HG02840 (cell line): ENCODE results near the gene SESN3.
"Not testable (repeated sequence)": the region's sequence is repeated elsewhere in the genome, so short reads cannot be mapped to it uniquely, and the experiment has no call there.

Source experiments
- ATAC-seq: cut with Tn5 transposase; IDR thresholded peaks from one replicate; pipeline ENCODE4 v1.9.1; 2021; ENCODE audit warnings: mild to moderate bottlenecking, moderate library complexity, moderate number of reproducible peaks; ENCODE audit not compliant: unreplicated experiment, low FRiP score

Gene SESN3

GRCh38 chr11:95252586-95252985, 21.6 kb upstream of the SESN3 start:
- ATAC-seq: no peak

GRCh38 chr11:95251896-95252295, 20.9 kb upstream of the SESN3 start:
- ATAC-seq: not testable (repeated sequence)

DNA sequence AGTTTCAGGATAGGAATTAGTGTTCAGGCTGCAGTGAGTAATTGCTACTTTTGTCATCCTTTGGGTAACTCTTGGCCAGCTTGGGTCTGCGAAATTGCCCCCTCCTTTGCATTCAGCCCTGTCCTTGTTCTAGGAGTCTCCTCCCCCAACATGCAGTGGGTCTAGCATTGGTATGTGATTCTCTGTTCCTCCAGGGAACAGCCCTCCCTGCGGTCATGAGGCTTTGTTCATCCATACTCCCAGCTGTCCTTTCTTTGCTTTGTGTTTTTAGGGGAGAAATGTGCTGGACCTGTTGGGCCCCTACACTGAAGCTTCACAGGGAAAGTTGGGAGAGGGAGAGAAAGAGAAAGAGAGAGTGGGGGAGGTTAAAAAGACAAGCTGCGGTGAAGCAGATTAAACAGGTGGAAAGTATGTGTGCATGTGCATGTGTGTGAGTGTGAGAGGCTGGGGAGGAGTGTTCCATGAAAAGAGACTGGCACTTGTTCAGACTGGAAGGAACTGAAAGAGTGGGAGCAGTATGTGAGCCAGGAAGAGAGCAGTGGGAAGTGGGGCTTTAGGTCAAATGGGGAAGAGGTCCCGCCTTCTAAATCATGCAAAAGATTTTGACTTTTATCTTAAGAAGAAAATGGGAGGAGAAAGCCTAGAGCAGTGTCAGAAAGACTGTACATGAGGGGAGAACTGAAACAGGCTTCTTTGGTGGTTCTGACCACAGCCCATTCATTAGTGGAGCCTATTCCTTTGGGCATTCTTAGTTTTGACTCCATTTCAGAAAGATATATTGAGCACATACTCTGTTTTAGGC, 17.9 kb upstream of the SESN3 start:
- peak; percentile 84 for ATAC-seq

GRCh38 chr11:95247883-95248282, 16.9 kb upstream of the SESN3 start:
- no peak for ATAC-seq

DNA sequence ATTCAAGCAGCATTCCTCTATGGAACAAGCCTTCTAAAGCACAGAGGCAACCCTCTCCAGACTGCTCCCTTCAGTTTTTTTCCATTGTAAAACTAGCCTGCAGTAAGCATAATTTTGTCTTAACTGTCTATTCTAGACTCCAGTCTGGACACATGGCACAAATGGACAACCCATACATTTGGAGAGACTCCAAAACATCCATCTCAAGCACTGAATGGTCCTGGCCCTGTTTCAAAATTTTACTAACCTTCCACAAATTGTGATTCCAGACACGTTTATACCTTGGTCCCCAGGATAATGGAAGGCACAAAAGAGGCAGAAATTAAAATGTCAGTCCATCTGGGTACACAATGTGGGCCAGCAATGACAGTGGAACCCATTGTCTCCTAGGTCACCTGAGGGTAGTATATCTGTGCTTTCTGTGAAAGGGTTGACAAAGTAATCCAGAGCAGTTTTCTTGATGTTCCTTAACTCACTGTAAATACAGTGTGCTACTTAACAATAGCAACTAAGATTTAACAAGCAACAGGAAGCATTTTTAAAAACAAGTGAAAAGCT, 16.2 kb upstream of the SESN3 start:
- ATAC-seq: no peak

GRCh38 chr11:95245581-95245980, 14.6 kb upstream of the SESN3 start:
- ATAC-seq: no peak

DNA sequence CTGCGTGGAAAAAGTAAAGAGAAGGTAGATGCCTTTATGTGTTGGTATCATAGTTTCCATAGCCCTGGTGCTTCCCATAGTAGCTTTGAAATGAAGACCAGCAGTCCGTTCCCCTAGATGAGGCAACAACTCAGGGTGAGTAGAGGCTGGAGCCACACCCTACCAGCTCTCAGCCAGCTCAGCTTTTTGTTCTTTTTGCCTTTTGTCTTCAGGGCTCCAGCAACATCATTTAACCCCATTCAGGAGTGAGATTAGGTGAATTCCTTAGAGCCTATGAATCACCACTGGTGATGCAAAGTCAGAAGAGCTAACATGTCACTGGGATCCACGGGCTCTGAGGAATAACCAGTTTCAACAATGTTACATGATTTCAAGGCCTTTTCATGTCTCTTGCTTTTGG, 14.0 kb upstream of the SESN3 start:
- ATAC-seq: no peak

DNA sequence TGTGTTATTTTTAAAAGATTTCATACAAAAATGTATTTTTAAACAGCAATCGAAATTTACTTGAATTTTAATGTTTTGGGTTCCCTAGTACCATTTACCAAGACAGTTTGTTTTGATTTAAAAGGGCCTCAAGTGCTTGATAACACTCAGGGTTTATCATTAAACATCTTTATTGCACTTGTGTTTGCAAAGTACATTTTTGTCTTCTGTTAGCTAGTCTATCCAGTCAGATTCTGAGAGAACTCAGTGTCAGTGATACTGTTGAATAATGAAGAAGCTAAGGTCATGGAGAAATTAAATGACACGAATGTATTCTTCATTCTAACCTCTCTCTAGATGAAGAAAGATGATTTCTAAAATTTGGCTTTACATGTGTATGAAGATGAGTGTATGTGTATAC, 12.7 kb upstream of the SESN3 start:
- ATAC-seq: no peak

- ATAC-seq: no peak
Observed at GRCh38 chr11:95242845-95243605, 12.0 kb upstream of the SESN3 start.

GRCh38 chr11:95242091-95242844, 11.3 kb upstream of the SESN3 start:
- peak; percentile 62 for ATAC-seq

DNA sequence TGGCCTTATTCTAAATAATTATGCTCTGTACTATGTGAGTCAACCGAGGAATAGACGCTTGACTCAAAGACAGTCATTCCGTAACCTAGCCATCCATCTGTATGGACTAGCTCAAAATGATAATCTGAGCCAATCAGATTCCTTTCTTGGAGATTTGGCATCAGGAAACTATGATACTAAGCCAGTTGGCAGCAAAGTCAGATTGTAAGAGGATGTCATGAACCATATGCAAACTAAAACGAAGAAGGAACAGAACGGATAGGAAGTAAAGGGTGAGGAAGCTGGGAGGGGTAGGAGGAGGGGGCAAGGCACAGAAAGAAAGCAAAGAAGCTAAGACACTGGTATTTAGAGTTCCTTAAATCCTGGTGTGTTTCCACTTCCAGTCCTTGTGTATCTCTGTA, 10.7 kb upstream of the SESN3 start:
- peak; percentile 75 for ATAC-seq

- ATAC-seq: no peak
Observed at GRCh38 chr11:95239871-95240649, 9.1 kb upstream of the SESN3 start.

DNA sequence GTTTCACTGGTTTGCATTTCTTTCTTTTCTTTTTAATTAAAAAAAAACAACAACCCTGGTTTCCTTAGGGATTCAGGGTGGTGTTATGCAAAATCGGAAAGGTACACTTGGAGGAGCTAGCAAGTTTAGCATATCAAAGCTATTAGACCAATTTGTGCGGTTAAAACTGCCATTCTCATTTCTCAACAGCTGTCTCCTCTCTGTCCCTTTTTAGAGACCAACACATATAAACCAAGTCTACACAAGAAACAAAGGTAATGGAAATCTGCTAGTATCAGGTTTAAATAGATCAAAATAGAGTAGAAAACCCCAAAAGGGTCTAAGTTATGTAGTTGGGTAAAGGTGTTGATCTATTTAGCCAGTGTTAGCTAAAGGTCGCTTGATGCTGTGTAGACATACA, 1.7 kb upstream of the SESN3 start:
- ATAC-seq: no peak

- ATAC-seq: peak; percentile 17
Observed at GRCh38 chr11:95231881-95232605, 1.0 kb upstream of the SESN3 start.

GRCh38 chr11:95230810-95231126, 234 bp downstream of the SESN3 start:
- ATAC-seq: peak; percentile 13

DNA sequence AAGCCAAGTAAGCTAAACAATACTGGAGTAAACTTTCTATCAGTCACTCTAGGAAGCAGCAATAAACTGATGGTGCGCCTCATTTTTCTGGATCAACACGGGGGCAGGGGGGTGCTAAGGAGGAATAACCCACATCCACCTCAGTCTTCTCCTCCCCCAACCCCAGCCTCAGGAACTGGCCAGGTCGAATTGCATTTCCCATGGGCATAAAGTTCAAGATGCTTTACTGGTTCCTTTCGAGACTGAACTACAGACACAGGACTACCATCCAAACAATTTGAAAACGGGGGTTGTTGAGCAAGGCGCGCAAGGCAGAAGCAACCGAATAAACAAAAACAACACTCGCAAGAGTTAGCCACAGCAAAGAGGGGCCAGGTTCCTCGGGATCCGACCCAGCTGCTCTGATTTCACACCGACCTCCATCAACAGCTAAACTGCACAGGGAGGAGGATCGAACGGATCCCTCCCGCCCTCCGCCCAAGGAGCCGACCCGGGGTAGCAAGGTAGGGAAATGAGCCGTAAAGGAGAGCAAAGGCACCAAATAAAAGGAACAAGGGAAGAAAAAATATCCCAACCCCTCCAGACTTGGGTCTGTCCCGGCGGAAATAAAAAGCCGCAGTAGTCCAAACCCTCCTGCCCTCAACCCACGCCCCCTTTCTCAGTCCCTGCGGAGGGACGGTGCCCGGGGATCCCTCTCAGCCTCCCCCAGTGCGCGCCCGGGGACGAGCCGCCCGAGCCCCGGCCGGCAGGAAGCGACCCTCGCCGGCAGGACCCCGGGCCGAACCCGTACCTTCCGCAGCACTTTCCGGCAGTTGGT, 801 bp downstream of the SESN3 start:
- peak; percentile 1 for ATAC-seq

GRCh38 chr11:95229199-95229992, 1.6 kb downstream of the SESN3 start:
- ATAC-seq: no peak
